ENCODE data around the gene HTR2A.
"Not testable (repeated sequence)": the region's sequence is repeated elsewhere in the genome, so short reads cannot be mapped to it uniquely, and the experiment has no call there.

HTR2A gene

GRCh38 chr13:46810440-46810839 lies 86.4 kb downstream of the HTR2A start:
- DNase-seq (ENCODE audit: low spot score) = no peak

- not testable (repeated sequence) for DNase-seq (ENCODE audit: low spot score)
Observed at GRCh38 chr13:46804921-46805320, 91.9 kb downstream of the HTR2A start.

GRCh38 chr13:46804391-46804815 lies 92.5 kb downstream of the HTR2A start:
- peak; percentile 93 for DNase-seq (ENCODE audit: low spot score)

GRCh38 chr13:46803586-46803985 lies 93.3 kb downstream of the HTR2A start:
- DNase-seq (ENCODE audit: low spot score) = no peak

GRCh38 chr13:46801858-46802257 lies 95.0 kb downstream of the HTR2A start:
- DNase-seq (ENCODE audit: low spot score) = no peak

GRCh38 chr13:46799139-46799538 lies 97.7 kb downstream of the HTR2A start:
- no peak for DNase-seq (ENCODE audit: low spot score)

GRCh38 chr13:46797501-46798237 lies 99.2 kb downstream of the HTR2A start:
- no peak for DNase-seq (ENCODE audit: low spot score)

GRCh38 chr13:46796515-46797474 lies 100.1 kb downstream of the HTR2A start, which contains the start of gene ESD:
ESD (minus strand) TSS chr13:46797161; CDS start chr13:46791413, 5,748 bp downstream.
- peak; percentile 93 for DNase-seq (ENCODE audit: low spot score)

GRCh38 chr13:46796129-46796514 lies 100.7 kb downstream of the HTR2A start:
- DNase-seq (ENCODE audit: low spot score) = no peak

GRCh38 chr13:46795321-46795720 lies 101.5 kb downstream of the HTR2A start:
- peak; percentile 64 for DNase-seq (ENCODE audit: low spot score)

- DNase-seq (ENCODE audit: low spot score) = no peak
Observed at GRCh38 chr13:46783504-46783903, 113.3 kb downstream of the HTR2A start.

- no peak for DNase-seq (ENCODE audit: low spot score)
Observed at GRCh38 chr13:46782691-46783090, 114.2 kb downstream of the HTR2A start.

- no peak for DNase-seq (ENCODE audit: low spot score)
Observed at GRCh38 chr13:46782066-46782465, 114.8 kb downstream of the HTR2A start.
